Articular chondrocyte of knee joint (primary cell): Measurements from ENCODE around the gene DGCR6L. TPM values are rescaled to one million over a fixed set of nuclear protein-coding genes. Genes with fewer than 3 reads are reported as not detected.

Source experiments
- total RNA-seq: library from RNA; depleted of rRNA; stranded (reverse); fragments of >200 nt; gene quantifications from 2 replicates; pipeline ENCODE4 v1.2.3, GENCODE V29; 2012

Gene DGCR6L
- 48.0 and 54.7 TPM in 2 replicates for total RNA-seq

GRCh38 chr22:20319745-20320658, at the start of gene DGCR6L:
Gene DGCR6L, minus strand, starts transcription at chr22:20320060. Its CDS starts 72 bp downstream, at chr22:20319988.

GRCh38 chr22:20268279-20269012, 51.4 kb downstream of the DGCR6L start, which contains the start of gene RTN4R:
Gene RTN4R, minus strand, starts transcription at chr22:20268318. Its CDS starts 226 bp downstream, at chr22:20268092.

Other genes starting within 250 kb of the DGCR6L start
- gene DGCR8, start 239.8 kb downstream of the DGCR6L start, total RNA-seq = 23.0 and 28.5 TPM in 2 replicates
- 117 and 128 TPM in 2 replicates for gene RANBP1, start 204.0 kb downstream of the DGCR6L start, total RNA-seq
- gene TRMT2A, start 202.8 kb downstream of the DGCR6L start, total RNA-seq = 30.1 and 30.6 TPM in 2 replicates
- 10.6 and 12.5 TPM in 2 replicates for gene ZDHHC8, start 188.3 kb downstream of the DGCR6L start, total RNA-seq
- 0.65 and 1.3 TPM in 2 replicates for gene CCDC188, start 169.0 kb downstream of the DGCR6L start, total RNA-seq
- gene RTN4R, start 51.7 kb downstream of the DGCR6L start, total RNA-seq = 0.22 and 0.26 TPM in 2 replicates
- gene ZNF74, start 74.1 kb upstream of the DGCR6L start, total RNA-seq = 6.5 and 7.8 TPM in 2 replicates
- gene SCARF2, start 117.8 kb upstream of the DGCR6L start, total RNA-seq = 19.0 and 22.7 TPM in 2 replicates
- gene KLHL22, start 175.7 kb upstream of the DGCR6L start, total RNA-seq = 37.8 and 38.4 TPM in 2 replicates
- 44.5 and 53.8 TPM in 2 replicates for gene MED15, start 187.6 kb upstream of the DGCR6L start, total RNA-seq